RKO (cell line): ENCODE measurements around the gene GRK6.
"Not testable (repeated sequence)": the region's sequence is repeated elsewhere in the genome, so short reads cannot be mapped to it uniquely, and the experiment has no call there.

ENCODE experiments used
- DNase-seq: peaks from one replicate; pipeline ENCODE4 v3.0.0-alpha.2; 2016; ENCODE audit warnings: low spot score

Gene GRK6

GRCh38 chr5:177470759-177471536 is 44.5 kb downstream of the GRK6 start:
- peak; percentile 75 for DNase-seq

- DNase-seq: peak; percentile 63
Measured at GRCh38 chr5:177471610-177472356, 45.3 kb downstream of the GRK6 start.

GRCh38 chr5:177472460-177473442 is 46.3 kb downstream of the GRK6 start:
- peak; percentile 49 for DNase-seq

GRCh38 chr5:177473443-177474001 is 47.0 kb downstream of the GRK6 start, which contains the start of gene DBN1:
DBN1 (minus strand) TSS chr5:177473634; CDS start chr5:177473521, 113 bp downstream.
- DNase-seq: peak; percentile 61

- DNase-seq: no peak
Measured at GRCh38 chr5:177474002-177474476, 47.6 kb downstream of the GRK6 start.

- no peak for DNase-seq
Measured at GRCh38 chr5:177474846-177475562, 48.5 kb downstream of the GRK6 start.

- DNase-seq: no peak
Measured at GRCh38 chr5:177475563-177476427, 49.3 kb downstream of the GRK6 start.

GRCh38 chr5:177476531-177477233 is 50.2 kb downstream of the GRK6 start:
- DNase-seq: no peak

GRCh38 chr5:177477701-177478477 is 51.4 kb downstream of the GRK6 start:
- no peak for DNase-seq

- peak; percentile 46 for DNase-seq
Measured at GRCh38 chr5:177478711-177479646, 52.5 kb downstream of the GRK6 start.

GRCh38 chr5:177479774-177480173 is 53.3 kb downstream of the GRK6 start:
- DNase-seq: no peak

GRCh38 chr5:177482359-177482795 is 55.9 kb downstream of the GRK6 start:
- no peak for DNase-seq

- no peak for DNase-seq
Measured at GRCh38 chr5:177483042-177483441, 56.6 kb downstream of the GRK6 start.

GRCh38 chr5:177483994-177484901 is 57.8 kb downstream of the GRK6 start:
- no peak for DNase-seq

GRCh38 chr5:177484902-177485549 is 58.5 kb downstream of the GRK6 start:
- no peak for DNase-seq

GRCh38 chr5:177485753-177486152 is 59.3 kb downstream of the GRK6 start:
- DNase-seq: not testable (repeated sequence)
